MM.1S (cell line): Measurements from ENCODE around the gene DNAH7.

Experiments
- DNase-seq: peaks from one replicate; pipeline ENCODE4 v3.0.0-alpha.2; 2015
- H2AFZ ChIP-seq: fragments of 300-600 bp; sonication (generic); 2 replicates; pipeline ENCODE4 v1.6.0; 2016; ENCODE audit warnings: antibody characterized with exemption, low read length
- H3F3A ChIP-seq: fragments of 300-600 bp; sonication (generic); 2 replicates; pipeline ENCODE4 v1.6.1; 2016; ENCODE audit warnings: mild to moderate bottlenecking, antibody characterized with exemption, low read length, moderate library complexity, mixed read lengths; ENCODE audit not compliant: insufficient read depth
- H3K27ac ChIP-seq: fragments of 300-600 bp; sonication (generic); 2 replicates; pipeline ENCODE4 v1.5.1; 2016; ENCODE audit warnings: mild to moderate bottlenecking, low read length
- H3K27me3 ChIP-seq: fragments of 300-600 bp; sonication (generic); replicated peaks from 2 replicates; pipeline ENCODE4 v1.6.0; 2016; ENCODE audit warnings: low read length; ENCODE audit not compliant: insufficient read depth
- H3K36me3 ChIP-seq: fragments of 300-600 bp; sonication (generic); replicated peaks from 2 replicates; pipeline ENCODE4 v1.6.1; 2016; ENCODE audit warnings: mild to moderate bottlenecking, low read length, mixed read lengths; ENCODE audit not compliant: insufficient read depth
- H3K4me1 ChIP-seq: fragments of 300-600 bp; sonication (generic); 2 replicates; pipeline ENCODE4 v1.6.1; 2016; ENCODE audit warnings: low read length, mixed read lengths
- H3K4me2 ChIP-seq: fragments of 300-600 bp; sonication (generic); 2 replicates; pipeline ENCODE4 v1.6.0; 2016; ENCODE audit warnings: low read depth, low read length
- H3K4me3 ChIP-seq: fragments of 300-600 bp; sonication (generic); 2 replicates; pipeline ENCODE4 v1.5.1; 2016; ENCODE audit warnings: low read length, mixed read lengths
- H3K79me2 ChIP-seq: fragments of 300-600 bp; sonication (generic); 2 replicates; pipeline ENCODE4 v1.6.1; 2016; ENCODE audit warnings: mixed run types, low read length, mixed read lengths
- H3K9ac ChIP-seq: fragments of 300-600 bp; sonication (generic); 2 replicates; pipeline ENCODE4 v1.6.1; 2016; ENCODE audit warnings: low read length, mixed read lengths
- H3K9me2 ChIP-seq: fragments of 300-600 bp; sonication (generic); replicated peaks from 2 replicates; pipeline ENCODE4 v1.6.1; 2016; ENCODE audit warnings: mild to moderate bottlenecking, low read length, mixed read lengths; ENCODE audit not compliant: insufficient read depth
- H3K9me3 ChIP-seq: fragments of 300-600 bp; sonication (generic); replicated peaks from 2 replicates; pipeline ENCODE4 v1.6.1; 2016; ENCODE audit warnings: mild to moderate bottlenecking, low read length, mixed read lengths; ENCODE audit not compliant: insufficient read depth
- H4K20me1 ChIP-seq: fragments of 300-600 bp; sonication (generic); 2 replicates; pipeline ENCODE4 v1.6.1; 2016; ENCODE audit warnings: mild to moderate bottlenecking, low read length, moderate library complexity, mixed read lengths; ENCODE audit not compliant: insufficient read depth
- CTCF ChIP-seq: fragments of 300-600 bp; sonication (generic); IDR thresholded peaks from 2 replicates; pipeline ENCODE4 v1.5.1; 2016; ENCODE audit warnings: antibody characterized with exemption, low read length, mixed read lengths
- EZH2 ChIP-seq: fragments of 300-600 bp; sonication (generic); optimal IDR thresholded peaks from 2 replicates; pipeline ENCODE3; 2017; ENCODE audit warnings: low read depth, mild to moderate bottlenecking, antibody characterized with exemption, low read length, mixed read lengths
- EZH2phosphoT487 ChIP-seq: fragments of 300-600 bp; sonication (generic); IDR thresholded peaks from 2 replicates; pipeline ENCODE4 v1.6.1; 2018; ENCODE audit warnings: antibody characterized with exemption, low read length

Gene DNAH7

DNA sequence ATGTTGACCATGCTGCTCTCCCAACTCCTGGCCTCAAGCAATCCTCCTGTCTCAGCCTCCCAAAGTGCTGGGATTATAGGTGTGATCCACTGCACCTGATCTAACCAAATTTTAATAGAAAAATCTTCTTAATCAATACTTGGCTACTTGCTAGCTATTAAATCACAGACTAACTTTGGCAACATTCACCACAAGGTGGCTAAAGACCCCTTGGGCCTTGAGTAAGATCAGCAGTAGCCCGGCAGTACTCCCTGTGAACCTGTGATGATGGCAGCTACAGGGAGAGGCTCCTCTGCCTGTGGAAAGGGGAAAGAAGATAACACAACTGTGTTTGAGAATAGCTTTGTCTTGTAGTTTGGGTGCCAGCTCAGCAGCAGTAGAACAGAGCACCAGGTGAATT is 308.8 kb downstream of the DNAH7 start:
- H3K4me2 ChIP-seq, result no peak overlapping the region
- no peaks in the 10 kb centered on the region for H3K79me2 ChIP-seq
- no peak overlapping the region for H3K27ac ChIP-seq
- H3K9me2 ChIP-seq, result no peaks in the 10 kb centered on the region
- H4K20me1 ChIP-seq, result no peaks in the 10 kb centered on the region
- H3K9ac ChIP-seq, result no peak overlapping the region
- H3K9me3 ChIP-seq, result no peaks in the 10 kb centered on the region
- H3K4me3 ChIP-seq, result no peak overlapping the region
- H2AFZ ChIP-seq, result no peak overlapping the region
- no peak for TF ChIP-seq CTCF
- no peak for TF ChIP-seq EZH2
- no peak for TF ChIP-seq EZH2phosphoT487
- DNase-seq, result no peak
- no peaks in the 10 kb centered on the region for H3F3A ChIP-seq
- no peaks in the 10 kb centered on the region for H3K4me1 ChIP-seq
- H3K27me3 ChIP-seq, result no peaks in the 10 kb centered on the region
- H3K36me3 ChIP-seq, result no peaks in the 10 kb centered on the region

DNA sequence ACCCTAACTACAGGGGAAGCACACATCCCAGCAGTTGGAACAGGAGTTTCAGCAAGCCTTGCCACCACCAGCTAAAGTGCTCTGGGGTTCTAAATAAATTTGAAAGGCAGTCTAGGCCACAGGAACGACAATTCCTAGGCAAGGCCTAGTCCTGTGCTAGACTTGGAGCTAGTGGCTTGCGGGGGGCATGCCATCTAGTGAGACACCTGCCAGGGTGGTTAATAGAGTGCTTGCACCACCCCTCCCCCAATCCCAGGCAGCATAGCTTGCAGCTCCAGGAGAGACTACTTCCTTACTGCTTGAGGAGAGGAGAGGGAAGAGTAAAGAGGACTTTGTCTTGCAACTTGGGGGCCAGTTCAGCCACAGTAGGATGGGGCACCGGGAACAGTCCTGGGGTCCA is 309.8 kb downstream of the DNAH7 start:
- no peak overlapping the region for H3K4me3 ChIP-seq
- no peaks in the 10 kb centered on the region for H3K9me3 ChIP-seq
- no peaks in the 10 kb centered on the region for H3K79me2 ChIP-seq
- no peak for DNase-seq
- no peaks in the 10 kb centered on the region for H4K20me1 ChIP-seq
- H3K27me3 ChIP-seq, result no peaks in the 10 kb centered on the region
- no peak overlapping the region for H3K9ac ChIP-seq
- no peaks in the 10 kb centered on the region for H3F3A ChIP-seq
- no peaks in the 10 kb centered on the region for H3K9me2 ChIP-seq
- H3K4me1 ChIP-seq, result no peaks in the 10 kb centered on the region
- H2AFZ ChIP-seq, result no peak overlapping the region
- no peaks in the 10 kb centered on the region for H3K36me3 ChIP-seq
- no peak overlapping the region for H3K27ac ChIP-seq
- TF ChIP-seq CTCF (no peak), EZH2 (no peak), EZH2phosphoT487 (no peak)
- H3K4me2 ChIP-seq, result no peak overlapping the region

DNA sequence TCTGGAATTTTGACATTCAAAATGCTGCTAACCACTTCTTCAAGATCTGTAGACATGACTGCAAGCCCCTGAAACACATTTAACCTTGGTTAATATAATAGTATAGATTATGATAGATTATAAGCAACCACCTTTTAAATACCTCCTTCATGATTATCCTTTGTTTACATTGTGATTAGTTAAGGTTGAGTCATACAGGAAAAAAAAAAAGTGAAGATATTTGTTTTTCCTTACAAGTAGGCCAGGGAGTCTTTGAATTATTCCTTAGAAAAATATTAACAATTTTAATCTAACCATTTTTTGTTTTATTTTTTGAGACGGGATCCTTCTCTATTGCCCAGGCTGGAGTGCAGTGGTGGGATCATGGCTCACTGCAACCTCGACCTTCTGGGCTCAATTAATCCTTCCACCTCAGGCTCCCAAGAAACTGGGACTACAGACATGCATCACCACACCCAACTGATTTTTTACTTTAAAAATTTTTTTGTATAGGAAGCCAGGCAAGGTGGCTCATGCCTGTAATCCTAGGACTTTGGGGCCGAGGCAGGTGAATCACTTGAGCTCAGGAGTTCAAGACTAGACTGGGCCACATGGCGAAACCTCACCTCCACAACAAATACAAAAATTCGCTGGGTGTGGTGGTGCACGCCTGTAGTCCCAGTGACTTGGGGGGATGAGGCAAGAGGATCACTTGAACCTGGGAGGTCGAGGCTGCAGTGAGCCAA is 312.3 kb downstream of the DNAH7 start:
- no peak overlapping the region for H3K9ac ChIP-seq
- no peaks in the 10 kb centered on the region for H3K4me1 ChIP-seq
- H4K20me1 ChIP-seq, result no peaks in the 10 kb centered on the region
- no peaks in the 10 kb centered on the region for H3K79me2 ChIP-seq
- DNase-seq, result no peak
- H3K4me2 ChIP-seq, result no peak overlapping the region
- TF ChIP-seq EZH2, result no peak
- no peak for TF ChIP-seq CTCF
- no peak for TF ChIP-seq EZH2phosphoT487
- no peaks in the 10 kb centered on the region for H3K36me3 ChIP-seq
- H3K9me3 ChIP-seq, result no peaks in the 10 kb centered on the region
- no peak overlapping the region for H3K27ac ChIP-seq
- H3K4me3 ChIP-seq, result no peak overlapping the region
- H3K27me3 ChIP-seq, result no peaks in the 10 kb centered on the region
- no peak overlapping the region for H2AFZ ChIP-seq
- no peaks in the 10 kb centered on the region for H3K9me2 ChIP-seq
- H3F3A ChIP-seq, result no peaks in the 10 kb centered on the region
